ENCODE measurements around the gene RASA2. TPM values are rescaled to one million over a fixed set of nuclear protein-coding genes. Genes with fewer than 3 reads are reported as not detected.

The RASA2 gene
- total and polyA plus RNA-seq, 8 donors, result 3.2 to 10.7 (median 5.7) TPM

- peaks cover 0 to 4% (median 3%) of the 10 kb centered on the region in 3 donors for H3K4me1 ChIP-seq
- H3K27ac ChIP-seq, result no peak overlapping the region
- TF ChIP-seq, protein P1, sequence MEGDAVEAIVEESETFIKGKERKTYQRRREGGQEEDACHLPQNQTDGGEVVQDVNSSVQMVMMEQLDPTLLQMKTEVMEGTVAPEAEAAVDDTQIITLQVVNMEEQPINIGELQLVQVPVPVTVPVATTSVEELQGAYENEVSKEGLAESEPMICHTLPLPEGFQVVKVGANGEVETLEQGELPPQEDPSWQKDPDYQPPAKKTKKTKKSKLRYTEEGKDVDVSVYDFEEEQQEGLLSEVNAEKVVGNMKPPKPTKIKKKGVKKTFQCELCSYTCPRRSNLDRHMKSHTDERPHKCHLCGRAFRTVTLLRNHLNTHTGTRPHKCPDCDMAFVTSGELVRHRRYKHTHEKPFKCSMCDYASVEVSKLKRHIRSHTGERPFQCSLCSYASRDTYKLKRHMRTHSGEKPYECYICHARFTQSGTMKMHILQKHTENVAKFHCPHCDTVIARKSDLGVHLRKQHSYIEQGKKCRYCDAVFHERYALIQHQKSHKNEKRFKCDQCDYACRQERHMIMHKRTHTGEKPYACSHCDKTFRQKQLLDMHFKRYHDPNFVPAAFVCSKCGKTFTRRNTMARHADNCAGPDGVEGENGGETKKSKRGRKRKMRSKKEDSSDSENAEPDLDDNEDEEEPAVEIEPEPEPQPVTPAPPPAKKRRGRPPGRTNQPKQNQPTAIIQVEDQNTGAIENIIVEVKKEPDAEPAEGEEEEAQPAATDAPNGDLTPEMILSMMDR (IDR thresholded peaks at IDR 0.05), result no peak
- ATAC-seq (no peak), FAIRE-seq (no peak), DNase-seq (no peak)
- intact Hi-C loops (cut with DNase I), result no loop called here
- H3K27me3 ChIP-seq, result no peaks in the 10 kb centered on the region
- WGBS, 2 donors, result 94 to 98% methylated on average over 3 of the region's 3 CpGs
- no peaks in the 10 kb centered on the region for H3K9me3 ChIP-seq
- H3K4me3 ChIP-seq, result no peak overlapping the region
- H3K36me3 ChIP-seq, result no peaks in the 10 kb centered on the region
Observed at GRCh38 chr3:141506071-141506470, 19.2 kb downstream of the RASA2 start.

- intact Hi-C loops (cut with DNase I), result no loop called here
- no peaks in the 10 kb centered on the region for H3K9me3 ChIP-seq
- FAIRE-seq, result no peak
- no peaks in the 10 kb centered on the region for H3K36me3 ChIP-seq
- no peak overlapping the region for H3K27ac ChIP-seq
- no peak for DNase-seq
- TF ChIP-seq, protein P1 (IDR thresholded peaks at IDR 0.05), result no peak
- no peak for ATAC-seq
- no peak overlapping the region for H3K4me3 ChIP-seq
- H3K4me1 ChIP-seq, result peaks cover 0 to 3% (median 0%) of the 10 kb centered on the region in 3 donors
- no peaks in the 10 kb centered on the region for H3K27me3 ChIP-seq
- WGBS, 2 donors, result 90 to 97% methylated on average over 3 of the region's 3 CpGs
Observed at GRCh38 chr3:141507392-141508066, 20.7 kb downstream of the RASA2 start.

- H3K9me3 ChIP-seq, result no peaks in the 10 kb centered on the region
- no peaks in the 10 kb centered on the region for H3K27me3 ChIP-seq
- FAIRE-seq (no peak), DNase-seq (no peak), ATAC-seq (no peak)
- TF ChIP-seq, protein P1 (IDR thresholded peaks at IDR 0.05), result no peak
- intact Hi-C loops (cut with DNase I), result no loop called here
- no peaks in the 10 kb centered on the region for H3K36me3 ChIP-seq
- H3K4me1 ChIP-seq, result peaks cover 0 to 3% (median 0%) of the 10 kb centered on the region in 3 donors
- no peak overlapping the region for H3K4me3 ChIP-seq
- no peak overlapping the region for H3K27ac ChIP-seq
- 96% methylated on average over 3 of the region's 3 CpGs for WGBS, 2 donors
Observed at GRCh38 chr3:141508067-141508436, 21.2 kb downstream of the RASA2 start.

- Histone ChIP-seq H3K4me3 (no peak overlapping the region), H3K9me3 (no peaks in the 10 kb centered on the region), H3K27ac (no peak overlapping the region), H3K4me1 (peaks cover 0 to 3% (median 0%) of the 10 kb centered on the region in 3 donors), H3K27me3 (no peaks in the 10 kb centered on the region), H3K36me3 (no peaks in the 10 kb centered on the region)
- TF ChIP-seq, protein P1 (IDR thresholded peaks at IDR 0.05), result no peak
- intact Hi-C loops (cut with DNase I), result no loop called here
- ATAC-seq (no peak), FAIRE-seq (no peak), DNase-seq (no peak)
- WGBS, 2 donors, result 92 to 96% methylated on average over 4 of the region's 4 CpGs
Observed at GRCh38 chr3:141511361-141511760, 24.5 kb downstream of the RASA2 start.

DNA sequence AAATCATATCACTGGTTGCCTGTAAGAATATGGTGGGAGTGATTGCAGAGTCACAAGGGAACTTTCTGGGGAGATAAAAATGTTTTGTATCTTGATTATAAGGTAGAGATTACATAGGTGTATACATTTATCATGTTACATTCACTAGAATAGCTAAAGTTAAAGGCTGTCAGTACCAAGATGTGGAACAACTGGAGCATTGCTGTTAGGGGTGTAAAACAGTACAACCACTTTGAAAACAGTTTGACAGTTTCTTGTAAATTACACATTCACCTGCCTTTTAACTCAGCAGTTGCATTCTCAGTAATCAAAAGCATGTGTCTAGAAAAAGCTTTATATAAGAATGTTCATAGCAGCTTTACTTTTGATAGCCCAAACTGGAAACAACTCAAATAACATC lies 27.6 kb downstream of the RASA2 start:
- Histone ChIP-seq H3K4me3 (no peak overlapping the region), H3K9me3 (no peaks in the 10 kb centered on the region), H3K27me3 (no peaks in the 10 kb centered on the region), H3K27ac (no peak overlapping the region), H3K36me3 (peaks cover 0 to 4% (median 0%) of the 10 kb centered on the region in 3 donors), H3K4me1 (peaks cover 0 to 3% (median 0%) of the 10 kb centered on the region in 3 donors)
- no peak for ATAC-seq
- intact Hi-C loops (cut with DNase I), result no loop called here
- TF ChIP-seq, protein P1 (IDR thresholded peaks at IDR 0.05), result no peak
- DNase-seq, result no peak
- no peak for FAIRE-seq
